Suppressor macrophage (primary cell): ENCODE measurements around the gene CAPN7.

Source experiments
- DNase-seq, 4 experiments: peaks; one replicate each; pipeline ENCODE4 v3.0.0-alpha.2; 2020 to 2022

Gene CAPN7

DNA sequence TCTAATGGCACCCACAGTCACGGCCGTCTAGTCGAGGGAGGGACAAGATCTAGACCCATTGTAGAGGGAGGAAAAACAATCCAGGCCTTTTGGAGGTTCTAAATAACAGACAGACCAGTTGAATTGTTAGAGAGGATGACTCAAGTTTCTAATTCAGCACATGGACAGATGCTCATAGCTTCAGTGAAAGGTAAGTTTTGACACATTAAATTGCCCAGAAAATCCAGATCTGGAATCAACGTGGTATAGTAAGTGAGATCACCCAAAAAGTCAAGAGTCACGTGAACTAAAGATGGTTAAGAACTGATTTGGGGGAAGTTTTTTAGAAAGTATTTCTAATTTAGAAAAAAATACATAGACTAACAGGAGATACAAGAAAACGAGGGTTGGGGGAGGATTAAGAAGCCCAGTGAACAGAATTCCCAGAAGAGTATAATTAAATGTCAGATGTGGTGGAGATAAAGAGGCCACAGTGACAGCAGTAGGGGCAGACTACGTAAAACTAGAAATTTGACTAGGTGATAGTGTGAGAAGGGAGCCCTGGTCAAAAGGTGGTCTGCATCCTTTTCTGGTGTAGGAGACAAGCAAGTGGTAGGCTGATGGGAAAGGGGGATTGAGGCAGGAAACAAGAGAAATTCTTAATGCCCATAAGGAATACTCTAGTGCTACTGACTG is 47.1 kb downstream of the CAPN7 start:
- no peak for DNase-seq

DNA sequence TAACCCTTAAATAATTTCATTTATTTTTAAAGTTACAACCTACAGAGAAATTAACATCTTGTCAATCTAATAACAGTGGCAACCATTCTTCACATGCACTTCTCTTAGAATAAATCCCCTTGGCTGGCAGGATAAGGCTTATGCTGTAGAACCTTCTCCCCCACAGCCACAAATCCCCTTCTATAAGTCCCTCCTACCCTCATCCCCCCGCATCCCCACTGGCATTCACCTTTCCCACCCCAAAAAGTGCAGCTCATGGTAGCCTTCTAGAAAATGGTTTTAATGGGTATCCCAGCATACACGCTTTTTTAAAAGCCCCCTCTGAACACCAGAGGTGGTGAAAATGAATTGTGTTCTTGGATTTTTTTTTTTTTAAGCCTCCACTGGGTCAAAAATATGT is 49.2 kb downstream of the CAPN7 start:
- no peak for DNase-seq

GRCh38 chr3:15256861-15257341 is 50.9 kb downstream of the CAPN7 start:
- no peak for DNase-seq

GRCh38 chr3:15258720-15259119 is 52.7 kb downstream of the CAPN7 start:
- no peak for DNase-seq

- no peak for DNase-seq
Observed at GRCh38 chr3:15260531-15260930, 54.5 kb downstream of the CAPN7 start.

- no peak for DNase-seq
Observed at GRCh38 chr3:15261274-15261673, 55.2 kb downstream of the CAPN7 start.

GRCh38 chr3:15262021-15262420 is 56.0 kb downstream of the CAPN7 start:
- DNase-seq: no peak

DNA sequence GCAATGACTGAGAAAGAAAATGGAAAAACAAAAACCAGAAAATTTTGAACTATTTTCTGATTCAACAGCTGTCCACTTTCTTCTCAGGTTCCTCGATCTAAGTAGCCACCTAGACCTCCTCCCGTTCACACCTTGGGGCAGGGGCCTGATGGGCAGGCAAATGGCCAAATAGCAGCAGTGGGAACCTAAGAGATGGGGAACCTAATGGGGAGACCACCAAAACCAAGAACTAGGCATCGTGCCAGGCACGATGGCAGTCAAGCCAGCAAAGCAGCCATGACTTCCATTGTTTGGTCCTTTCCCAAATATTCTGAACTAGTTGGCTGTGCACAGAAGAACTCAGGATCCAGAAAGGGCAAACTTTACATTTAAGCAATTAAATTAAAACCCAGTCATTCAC is 57.1 kb downstream of the CAPN7 start:
- no peak for DNase-seq

DNA sequence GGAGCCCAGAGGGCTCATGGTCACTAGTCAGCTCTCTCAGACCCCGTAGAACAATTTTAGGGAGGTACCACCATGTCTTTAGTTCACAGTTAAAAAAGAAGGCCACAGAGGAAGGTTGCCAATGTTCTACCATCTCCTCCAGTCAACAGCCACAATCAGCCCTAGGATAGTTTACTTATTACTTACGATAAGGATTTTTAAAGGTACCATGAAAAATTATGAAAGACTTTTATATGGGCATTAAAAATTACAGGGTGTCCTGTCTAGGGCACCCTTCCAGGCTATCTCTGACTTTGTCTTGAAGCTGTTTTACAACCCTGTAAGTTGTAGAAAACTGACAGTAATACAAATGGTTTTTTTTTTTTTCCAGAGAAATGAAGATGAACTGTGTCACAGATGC is 57.9 kb downstream of the CAPN7 start:
- DNase-seq: no peak

DNA sequence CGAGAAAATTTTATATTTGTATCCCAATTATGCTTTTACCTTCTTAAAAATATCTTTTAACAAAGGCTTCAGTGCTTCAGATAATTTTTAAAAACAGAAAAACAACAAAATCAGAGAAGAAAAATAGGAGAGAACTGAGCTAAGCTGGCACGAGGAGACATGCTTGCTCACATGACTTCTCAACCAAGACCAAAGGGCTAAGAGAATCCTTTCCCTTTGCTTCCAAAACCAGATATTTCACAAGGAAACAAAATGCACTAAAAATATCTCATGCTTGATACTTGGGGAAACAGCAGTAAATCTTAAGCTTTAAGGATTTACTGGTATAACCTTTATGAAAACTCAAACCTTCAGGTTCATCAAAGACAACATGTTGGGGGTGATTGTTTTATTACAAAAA is 58.4 kb downstream of the CAPN7 start:
- peak in 2 of 4 experiments; percentile 34 to 51 for DNase-seq

DNA sequence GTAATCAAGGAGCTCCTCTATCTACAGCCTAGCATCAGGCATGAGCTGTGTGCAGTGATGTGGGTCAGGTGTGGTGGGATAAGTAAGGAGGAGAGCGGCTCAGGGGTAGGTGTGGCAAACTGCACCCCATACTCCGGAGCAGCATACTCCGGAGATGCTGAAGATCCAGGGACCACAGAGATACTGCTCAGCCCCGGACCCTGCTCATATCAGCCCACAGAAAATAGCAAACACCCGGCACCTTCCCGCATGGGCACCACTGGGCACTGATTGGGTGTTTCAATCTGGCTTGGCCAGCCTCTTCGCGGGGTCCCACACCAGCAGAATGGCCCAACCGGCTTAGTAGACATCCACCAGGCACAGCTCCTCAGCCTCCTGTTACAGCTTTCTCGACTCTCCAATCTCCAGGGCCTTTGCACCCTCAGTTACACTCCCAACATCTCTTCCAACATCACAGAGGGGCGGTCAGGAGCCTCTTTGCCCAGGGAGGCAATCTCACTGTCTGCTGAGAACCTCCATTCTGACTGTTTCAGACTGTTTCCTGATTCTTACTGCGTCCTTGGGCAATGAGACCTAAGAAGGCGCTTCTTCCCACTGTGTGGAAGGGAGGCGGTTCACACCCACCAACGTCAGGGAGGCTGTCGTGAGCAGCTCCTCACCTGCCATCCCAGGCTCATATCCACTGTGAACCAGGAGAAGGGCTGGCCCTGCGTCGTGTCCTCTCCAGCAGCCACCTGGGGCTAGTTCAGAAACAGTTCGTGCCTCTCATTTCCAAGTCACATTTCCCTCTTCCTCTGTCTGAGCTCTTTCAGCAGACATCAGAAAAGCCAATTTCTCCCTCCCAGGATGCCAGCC is 59.8 kb downstream of the CAPN7 start:
- peak in 1 of 4 experiments; percentile 35 for DNase-seq

DNA sequence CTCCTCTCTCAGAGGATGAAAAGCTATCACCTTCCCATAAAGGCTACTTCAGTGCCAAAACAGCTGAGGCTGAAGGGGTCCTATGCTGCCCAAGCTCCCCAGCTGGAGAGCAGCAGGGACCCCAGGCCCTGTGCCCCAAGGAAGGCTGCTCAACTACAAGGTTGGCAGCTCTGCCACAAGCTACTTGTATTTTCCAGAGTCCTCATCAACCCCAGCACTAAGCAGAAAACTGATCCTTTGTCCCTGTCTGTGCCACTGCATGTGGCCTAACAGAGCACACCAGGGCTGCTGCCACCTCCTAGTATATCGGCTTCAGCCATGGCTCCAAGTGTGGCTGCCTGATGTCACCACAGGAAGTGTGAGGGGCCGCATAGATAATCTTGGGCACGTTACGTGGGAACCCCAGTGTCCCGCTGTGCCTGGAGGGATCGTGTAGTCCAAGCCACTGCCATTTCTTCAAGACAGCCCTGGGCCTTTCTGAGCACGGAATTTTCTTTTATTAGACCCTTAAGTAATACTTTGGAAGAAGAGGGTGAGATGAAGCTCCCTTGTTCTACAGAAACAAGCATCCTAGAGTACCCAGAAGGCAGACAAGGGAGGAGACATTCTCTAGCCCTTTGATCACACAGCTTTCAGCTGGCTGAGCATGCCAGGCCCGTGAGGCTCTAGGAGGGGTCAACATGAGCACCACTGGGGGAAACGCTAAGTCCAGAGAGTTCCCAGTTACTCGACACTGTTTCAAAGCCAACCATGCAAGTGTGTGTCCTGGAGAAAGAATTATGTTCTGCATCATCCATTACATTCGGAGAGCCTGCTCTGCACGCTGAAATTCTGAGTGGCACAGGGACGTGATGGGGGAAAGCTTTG is 60.7 kb downstream of the CAPN7 start:
- DNase-seq: no peak

GRCh38 chr3:15267502-15267901 is 61.5 kb downstream of the CAPN7 start:
- DNase-seq: no peak

GRCh38 chr3:15268033-15268631 is 62.1 kb downstream of the CAPN7 start:
- peak; percentile 94 to 96 (median 96) for DNase-seq

DNA sequence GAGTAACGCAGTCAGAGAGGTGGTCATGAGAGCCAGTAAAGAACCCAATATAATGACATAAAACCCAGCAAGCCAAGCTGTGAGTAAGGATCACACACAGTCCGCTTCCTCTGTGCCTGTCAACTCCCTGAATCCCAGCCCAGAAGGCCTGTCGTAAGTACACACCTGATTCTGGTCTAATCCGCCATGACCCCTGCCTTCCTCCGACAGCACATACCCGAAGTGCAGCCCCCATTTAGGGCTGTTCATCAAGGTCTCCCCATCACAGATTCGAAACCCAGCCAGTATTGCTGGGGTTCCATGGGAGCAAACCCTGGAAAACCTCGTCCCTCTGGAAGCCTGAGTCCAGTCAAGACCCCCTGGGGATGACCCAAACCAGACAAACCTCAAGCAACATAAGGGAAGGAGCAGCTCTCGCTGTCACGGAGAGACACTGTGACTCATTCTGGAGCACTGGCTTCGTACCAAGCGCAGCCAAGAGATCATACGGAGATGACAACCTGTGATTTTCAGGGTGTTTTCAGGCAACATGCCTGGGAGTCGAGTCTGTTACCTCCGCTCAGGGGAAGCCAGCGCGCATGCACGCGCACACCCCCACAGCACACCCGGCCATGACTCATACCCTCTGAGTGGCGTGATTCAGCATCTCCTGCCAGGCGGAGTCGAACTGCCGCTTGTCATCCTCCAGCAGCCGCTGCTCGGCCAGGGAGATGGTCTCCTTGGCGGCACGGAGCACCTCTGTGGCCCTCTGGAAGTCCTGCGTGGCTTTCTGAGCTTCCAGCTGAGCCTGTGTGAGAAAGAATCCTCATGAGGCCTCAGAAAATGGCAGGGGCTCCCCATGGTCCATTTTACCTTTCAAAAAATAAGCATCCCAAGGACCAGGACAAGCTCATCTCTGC is 63.3 kb downstream of the CAPN7 start:
- DNase-seq: peak; percentile 95 to 98 (median 96)

- DNase-seq: no peak
Observed at GRCh38 chr3:15271030-15271429, 65.0 kb downstream of the CAPN7 start.

- peak; percentile 93 to 98 (median 96) for DNase-seq
Observed at GRCh38 chr3:15271785-15272381, 65.8 kb downstream of the CAPN7 start.

DNA sequence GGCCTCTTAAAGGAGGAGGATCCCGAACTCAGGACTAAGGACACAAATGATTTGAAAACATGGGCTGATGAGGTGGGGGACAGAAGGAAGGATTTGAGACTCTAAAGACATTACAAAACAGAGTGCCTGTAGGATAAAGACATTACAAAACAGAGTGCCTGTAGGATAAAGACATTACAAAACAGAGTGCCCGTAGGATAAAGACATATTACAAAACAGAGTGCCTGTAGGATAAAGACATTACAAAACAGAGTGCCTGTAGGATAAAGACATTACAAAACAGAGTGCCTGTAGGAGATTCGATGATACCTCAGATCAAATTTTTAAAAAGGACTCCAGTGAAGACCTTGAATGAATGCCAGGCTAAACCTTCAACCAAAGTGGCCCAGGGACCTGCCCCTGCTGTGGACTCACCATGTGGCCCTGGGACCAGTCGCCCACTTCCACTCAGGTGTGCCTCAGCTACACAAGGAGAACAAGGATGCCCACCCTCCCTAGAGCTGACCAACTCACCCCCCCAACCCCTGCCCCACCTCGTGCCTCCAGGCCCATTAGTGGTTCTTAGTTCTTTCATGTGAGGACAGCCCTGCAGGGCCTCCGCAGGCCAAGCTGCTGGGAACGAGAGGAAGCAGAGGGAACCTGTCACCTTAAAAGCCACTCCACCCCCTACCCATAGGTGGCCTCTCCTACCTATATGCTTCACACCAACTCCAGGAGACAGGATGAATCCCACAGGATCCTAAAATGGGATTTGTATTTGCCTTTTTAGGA is 66.6 kb downstream of the CAPN7 start:
- peak in 3 of 4 experiments; percentile 31 to 74 (median 35) for DNase-seq

GRCh38 chr3:15273227-15273626 is 67.2 kb downstream of the CAPN7 start:
- DNase-seq: peak; percentile 59 to 77 (median 72)
